ENCODE data around the gene DENND6B. TPM values are rescaled to one million over a fixed set of nuclear protein-coding genes. Genes with fewer than 3 reads are reported as not detected.
A peak's percentile ranks its signal among the peaks of the same experiment; 100 is the strongest.
"Not testable (repeated sequence)": the region's sequence is repeated elsewhere in the genome, so short reads cannot be mapped to it uniquely, and the experiment has no call there.

DENND6B gene
- total RNA-seq, 2 donors from 2014 or later = 9.6 to 19.6 TPM

DNA sequence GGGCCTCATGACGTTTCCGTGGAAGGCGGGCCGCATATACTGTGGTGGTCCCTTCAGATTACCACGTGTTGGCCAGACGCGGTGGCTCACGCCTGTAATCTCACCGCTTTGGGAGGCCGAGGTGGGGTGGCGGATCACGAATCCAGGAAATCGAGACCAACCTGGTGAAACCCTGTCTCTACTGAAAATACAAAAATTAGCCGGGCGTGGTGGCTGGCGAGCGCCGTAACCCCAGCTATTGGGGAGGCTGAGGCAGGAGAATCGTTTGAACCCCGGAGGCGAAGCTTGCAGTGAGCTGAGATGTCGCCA, 853 bp upstream of the DENND6B start:
- no peaks in the 10 kb centered on the region for H3K4me1 ChIP-seq (replicated peaks)
- H3K9me3 ChIP-seq = no peaks in the 10 kb centered on the region
- H3K36me3 ChIP-seq = no peaks in the 10 kb centered on the region
- DNase-seq (ENCODE audit: low spot score) = no peak
- intact Hi-C loops (cut with DNase I) = loop anchor here (1.0 kb wide), 1 partner anchor 53 kb away; no protein-coding TSS in a partner anchor
- peak overlapping the region; percentile 83 to 85 for H3K4me3 ChIP-seq
- no peaks in the 10 kb centered on the region for H3K27me3 ChIP-seq (replicated peaks; ENCODE audit: insufficient read depth)
- H3K27ac ChIP-seq = peak overlapping the region; percentile 89 to 93
- WGBS = 74% methylated on average over 22 of the region's 22 CpGs
- TF ChIP-seq CTCF (IDR thresholded peaks at IDR 0.05) = no peak
- no peak for TF ChIP-seq POLR2A (IDR thresholded peaks at IDR 0.05)
- no peak for TF ChIP-seq POLR2AphosphoS5 (IDR thresholded peaks at IDR 0.05)

GRCh38 chr22:50326225-50326955, 422 bp downstream of the DENND6B start:
- WGBS = 11% methylated on average over 40 of the region's 56 CpGs
- peak overlapping the region; percentile 83 to 85 for H3K4me3 ChIP-seq
- H3K27me3 ChIP-seq (replicated peaks; ENCODE audit: insufficient read depth) = no peaks in the 10 kb centered on the region
- no peaks in the 10 kb centered on the region for H3K4me1 ChIP-seq (replicated peaks)
- peak overlapping the region; percentile 31 to 89 for H3K27ac ChIP-seq
- no peak for TF ChIP-seq POLR2AphosphoS5 (IDR thresholded peaks at IDR 0.05)
- TF ChIP-seq POLR2A (IDR thresholded peaks at IDR 0.05) = no peak
- no peak for TF ChIP-seq CTCF (IDR thresholded peaks at IDR 0.05)
- H3K9me3 ChIP-seq = no peaks in the 10 kb centered on the region
- H3K36me3 ChIP-seq = no peaks in the 10 kb centered on the region
- intact Hi-C loops (cut with DNase I) = no loop called here
- DNase-seq (ENCODE audit: low spot score) = no peak

GRCh38 chr22:50325444-50326224, 1.2 kb downstream of the DENND6B start:
- DNase-seq (ENCODE audit: low spot score) = no peak
- intact Hi-C loops (cut with DNase I) = no loop called here
- Histone ChIP-seq H3K9me3 (no peaks in the 10 kb centered on the region), H3K27me3 (replicated peaks; ENCODE audit: insufficient read depth) (no peaks in the 10 kb centered on the region), H3K36me3 (no peaks in the 10 kb centered on the region), H3K27ac (no peak overlapping the region), H3K4me3 (peak overlapping the region in 1 of 2 donors; percentile 85), H3K4me1 (replicated peaks) (no peaks in the 10 kb centered on the region)
- WGBS = 76% methylated on average over 19 of the region's 19 CpGs
- no peak for TF ChIP-seq POLR2A (IDR thresholded peaks at IDR 0.05)
- no peak for TF ChIP-seq POLR2AphosphoS5 (IDR thresholded peaks at IDR 0.05)
- TF ChIP-seq CTCF (IDR thresholded peaks at IDR 0.05) = no peak

GRCh38 chr22:50323900-50324299, 2.9 kb downstream of the DENND6B start:
- no peaks in the 10 kb centered on the region for H3K36me3 ChIP-seq
- H3K4me3 ChIP-seq = no peak overlapping the region
- DNase-seq (ENCODE audit: low spot score) = no peak
- H3K27me3 ChIP-seq (replicated peaks; ENCODE audit: insufficient read depth) = no peaks in the 10 kb centered on the region
- WGBS = 98% methylated on average over 5 of the region's 5 CpGs
- no peak for TF ChIP-seq CTCF (IDR thresholded peaks at IDR 0.05)
- no peak for TF ChIP-seq POLR2A (IDR thresholded peaks at IDR 0.05)
- TF ChIP-seq POLR2AphosphoS5 (IDR thresholded peaks at IDR 0.05) = no peak
- intact Hi-C loops (cut with DNase I) = no loop called here
- no peaks in the 10 kb centered on the region for H3K4me1 ChIP-seq (replicated peaks)
- H3K9me3 ChIP-seq = no peaks in the 10 kb centered on the region
- H3K27ac ChIP-seq = no peak overlapping the region

DNA sequence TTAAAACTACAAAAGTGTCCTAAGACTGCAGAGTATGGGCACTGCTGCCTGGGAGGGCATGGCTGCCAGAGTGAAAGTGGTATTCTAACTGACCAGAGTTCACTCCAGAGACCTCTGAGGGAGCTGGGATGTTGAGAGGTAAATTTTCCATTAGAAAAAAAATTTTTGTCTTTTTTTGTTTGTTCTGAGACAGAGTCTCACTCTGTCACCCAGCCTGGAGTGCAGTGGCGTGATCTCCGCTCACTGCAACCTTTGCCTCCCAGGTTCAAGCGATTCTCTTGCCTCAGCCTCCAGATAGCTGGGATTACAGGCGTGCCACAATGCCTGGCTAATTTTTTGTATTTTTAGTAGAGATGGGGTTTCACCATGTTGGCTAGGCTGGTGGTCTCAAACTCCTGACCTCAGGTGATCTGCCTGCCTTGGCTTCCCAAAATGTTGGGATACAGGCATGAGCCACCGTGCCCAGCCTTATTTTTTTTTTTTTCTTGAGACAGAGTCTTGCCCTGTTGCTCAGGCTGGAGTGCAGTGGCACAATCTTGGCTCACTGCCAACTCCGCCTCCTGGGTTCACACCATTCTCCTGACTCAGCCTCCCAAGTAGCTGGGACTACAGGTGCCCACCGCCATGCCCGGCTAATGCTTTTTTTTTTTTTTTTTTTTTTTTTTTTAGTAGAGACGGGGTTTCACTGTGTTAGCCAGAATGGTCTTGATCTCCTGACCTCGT, 4.3 kb downstream of the DENND6B start:
- intact Hi-C loops (cut with DNase I); DNase-seq (ENCODE audit: low spot score): not testable (repeated sequence)

More for the DNA sequence above, 4.3 kb downstream of the DENND6B start:
- H3K4me1 ChIP-seq (replicated peaks); H3K36me3 ChIP-seq; H3K27me3 ChIP-seq (replicated peaks; ENCODE audit: insufficient read depth); H3K4me3 ChIP-seq; H3K27ac ChIP-seq; H3K9me3 ChIP-seq: not testable (repeated sequence)
- 88% methylated on average over 10 of the region's 10 CpGs for WGBS
